Hepatocyte (in vitro differentiated cells): ENCODE data around the gene BMPR1A.

Source experiments
- EZH2 ChIP-seq: fragments of 200-600 bp; sonication (generic); IDR thresholded peaks from 2 replicates; pipeline ENCODE4 v1.6.1; 2016; ENCODE audit warnings: antibody characterized with exemption, mild to moderate bottlenecking, borderline replicate concordance
- EZH2phosphoT487 ChIP-seq: fragments of 200-600 bp; sonication (generic); IDR thresholded peaks from one replicate; pipeline ENCODE4 v1.6.1; 2018; ENCODE audit warnings: antibody characterized with exemption, mild to moderate bottlenecking, low read depth, moderate library complexity; ENCODE audit not compliant: unreplicated experiment, severe bottlenecking
- TF ChIP-seq, protein P1 (sequence below): fragments of 200-600 bp; sonication (generic); IDR thresholded peaks from 2 replicates; pipeline ENCODE4 v1.5.1; 2016; ENCODE audit warnings: antibody characterized with exemption, mild to moderate bottlenecking; ENCODE audit not compliant: poor library complexity

- TF ChIP-seq, protein P1, sequence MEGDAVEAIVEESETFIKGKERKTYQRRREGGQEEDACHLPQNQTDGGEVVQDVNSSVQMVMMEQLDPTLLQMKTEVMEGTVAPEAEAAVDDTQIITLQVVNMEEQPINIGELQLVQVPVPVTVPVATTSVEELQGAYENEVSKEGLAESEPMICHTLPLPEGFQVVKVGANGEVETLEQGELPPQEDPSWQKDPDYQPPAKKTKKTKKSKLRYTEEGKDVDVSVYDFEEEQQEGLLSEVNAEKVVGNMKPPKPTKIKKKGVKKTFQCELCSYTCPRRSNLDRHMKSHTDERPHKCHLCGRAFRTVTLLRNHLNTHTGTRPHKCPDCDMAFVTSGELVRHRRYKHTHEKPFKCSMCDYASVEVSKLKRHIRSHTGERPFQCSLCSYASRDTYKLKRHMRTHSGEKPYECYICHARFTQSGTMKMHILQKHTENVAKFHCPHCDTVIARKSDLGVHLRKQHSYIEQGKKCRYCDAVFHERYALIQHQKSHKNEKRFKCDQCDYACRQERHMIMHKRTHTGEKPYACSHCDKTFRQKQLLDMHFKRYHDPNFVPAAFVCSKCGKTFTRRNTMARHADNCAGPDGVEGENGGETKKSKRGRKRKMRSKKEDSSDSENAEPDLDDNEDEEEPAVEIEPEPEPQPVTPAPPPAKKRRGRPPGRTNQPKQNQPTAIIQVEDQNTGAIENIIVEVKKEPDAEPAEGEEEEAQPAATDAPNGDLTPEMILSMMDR: no peak
- TF ChIP-seq EZH2 (no peak), EZH2phosphoT487 (no peak)
Measured at GRCh38 chr10:86840498-86840897, 84.1 kb downstream of the BMPR1A start.
